K562 (cell line): ENCODE measurements around the gene ABCC6. TPM values are rescaled to one million over a fixed set of nuclear protein-coding genes. Genes with fewer than 3 reads are reported as not detected.

Experiments
- ATAC-seq: fragments of 200-7000 bp; cut with Tn5 transposase; 3 replicates; pipeline ENCODE4 v1.9.1; 2020; ENCODE audit warnings: moderate library complexity
- BruUV-seq: library from RNA; stranded (reverse); fragments of 400-500 nt; replicated peaks from 2 replicates; lab custom pipeline; 2021; lab: Mats Ljungman, UMichigan
- CTCF ChIA-PET: fragments of 300-600 bp; formaldehyde crosslinking; extraction: SDS; loops from one replicate; lab custom pipeline; 2021; ENCODE audit warnings: low intra/inter-chr PET ratio; lab: Yijun Ruan, JAX
- POLR2A ChIA-PET: fragments of 300-600, 350-650 bp; sonication (Branson Sonifier 250); formaldehyde crosslinking; extraction: SDS; loops from one replicate; lab custom pipeline; 2021; ENCODE audit warnings: antibody characterized with exemption, inconsistent platforms; lab: Yijun Ruan, JAX
- DNase-seq, 4 experiments: peaks; one replicate each; pipeline versions ENCODE4 v3.0.0 to v3.0.0-alpha.2; 2011 to 2018; ENCODE audit warnings: low spot score in 3 of 4, mixed read lengths in 3 of 4; ENCODE audit errors: extremely low read depth in 1 of 4
- FAIRE-seq: peaks from 2 replicates; lab custom pipeline; 2011; peaks lifted over from hg19 to GRCh38; lab: Jason Lieb, UNC
- H2AFZ ChIP-seq: 2 replicates; pipeline ENCODE4 v1.6.0; 2011; ENCODE audit warnings: low read depth, low read length, control low read depth, inconsistent platforms
- H3K27ac ChIP-seq: fragments of 200-600 bp; 3 replicates; pipeline ENCODE4 v1.8.0; 2011; ENCODE audit warnings: low read depth, mild to moderate bottlenecking, control low read depth, inconsistent platforms, low read length, moderate library complexity, mixed read lengths; ENCODE audit errors: extremely low read depth
- H3K27me3 ChIP-seq, 2 experiments: fragments of 300-600 bp in 1 of 2; 2 replicates in 1 of 2; 3 replicates in 1 of 2; pipeline versions ENCODE4 v1.6.0 to v1.8.0; 2011; ENCODE audit warnings: inconsistent platforms in 2 of 2, low read length in 2 of 2, mild to moderate bottlenecking in 1 of 2, mixed read lengths in 1 of 2, moderate library complexity in 1 of 2; ENCODE audit not compliant: control insufficient read depth in 2 of 2, insufficient read depth in 2 of 2
- H3K36me3 ChIP-seq: fragments of 300-600 bp; 3 replicates; pipeline ENCODE4 v1.8.0; 2011; ENCODE audit warnings: mild to moderate bottlenecking, low read length, inconsistent platforms; ENCODE audit not compliant: control insufficient read depth, insufficient read depth
- H3K4me1 ChIP-seq, 2 experiments: fragments of 200-600 bp in 1 of 2; replicated peaks in 1 of 2; 2 replicates in 1 of 2; 3 replicates in 1 of 2; pipeline versions ENCODE4 v1.5.1 to v1.8.0; 2011; ENCODE audit warnings: inconsistent platforms in 2 of 2, low read length in 2 of 2, mild to moderate bottlenecking in 1 of 2, mixed read lengths in 1 of 2, moderate library complexity in 1 of 2; ENCODE audit not compliant: control insufficient read depth in 2 of 2, insufficient read depth in 2 of 2
- H3K4me2 ChIP-seq: 2 replicates; pipeline ENCODE4 v1.6.1; 2011; ENCODE audit warnings: low read length, control low read depth, inconsistent platforms, mixed read lengths; ENCODE audit not compliant: insufficient read depth
- H3K4me3 ChIP-seq: fragments of 200-600 bp; sonication (generic), shearing (Covaris generic); 2 replicates; pipeline ENCODE4 v1.5.1; 2016; ENCODE audit warnings: control low read depth, inconsistent platforms
- H3K79me2 ChIP-seq: fragments of 200-600 bp; 3 replicates; pipeline ENCODE4 v1.8.0; 2011; ENCODE audit warnings: low read length, inconsistent platforms; ENCODE audit not compliant: control insufficient read depth, insufficient read depth
- H3K9ac ChIP-seq, 2 experiments: 2 replicates each; pipeline versions ENCODE4 v1.6.0 to v1.6.1; 2011; ENCODE audit warnings: low read depth in 2 of 2, low read length in 2 of 2, control low read depth in 1 of 2, inconsistent platforms in 1 of 2, mild to moderate bottlenecking in 1 of 2, mixed read lengths in 1 of 2; ENCODE audit not compliant: insufficient read depth in 1 of 2
- H3K9me1 ChIP-seq: one replicate; pipeline ENCODE4 v1.6.0; 2011; ENCODE audit warnings: inconsistent platforms, mild to moderate bottlenecking, low read length, moderate library complexity; ENCODE audit not compliant: control insufficient read depth, insufficient read depth
- H3K9me3 ChIP-seq: replicated peaks from 2 replicates; pipeline ENCODE4 v1.5.1; 2011; ENCODE audit warnings: low read depth, low read length, inconsistent platforms; ENCODE audit not compliant: control insufficient read depth, insufficient read depth
- H4K20me1 ChIP-seq: replicated peaks from 2 replicates; pipeline ENCODE4 v1.6.1; 2011; ENCODE audit warnings: low read length, inconsistent platforms, mixed read lengths; ENCODE audit not compliant: control insufficient read depth, insufficient read depth
- CUX1 ChIP-seq: fragments of 200-800 bp; sonication (Bioruptor generic); IDR thresholded peaks from 2 replicates; pipeline ENCODE4 v1.6.1; 2016; ENCODE audit warnings: missing genetic modification characterization, missing compliant biosample characterization
- HDGF ChIP-seq: fragments of 450-650 bp; IDR thresholded peaks from 2 replicates; pipeline ENCODE4 v1.6.1; 2016
- POLR2G ChIP-seq: fragments of 200-400 bp; formaldehyde crosslinking; IDR thresholded peaks from 2 replicates; pipeline ENCODE4 v1.6.1; 2017; ENCODE audit warnings: low read depth, mild to moderate bottlenecking, antibody characterized with exemption, low read length, moderate library complexity
- RBM25 ChIP-seq: fragments of 200-400 bp; formaldehyde crosslinking; IDR thresholded peaks from 2 replicates; pipeline ENCODE4 v1.6.1; 2018; ENCODE audit warnings: low read length, low read depth, moderate library complexity; ENCODE audit not compliant: severe bottlenecking
- ZNF232 ChIP-seq: sonication (generic); formaldehyde crosslinking; IDR thresholded peaks from 2 replicates; pipeline ENCODE4 v1.8.0; 2022; ENCODE audit warnings: mild to moderate bottlenecking, missing genetic modification reagents
- ZNF766 ChIP-seq: fragments of 200-800 bp; sonication (Bioruptor generic); conservative IDR thresholded peaks from 2 replicates; pipeline ENCODE4 v1.6.1; 2016; ENCODE audit warnings: missing genetic modification characterization, missing compliant biosample characterization
- WGBS: fragments of 100-300 bp; shearing (Covaris generic); methylation state at CpG from one replicate; pipeline ENCODE4 v1.1.6; 2016; ENCODE audit warnings: low coverage, mixed read lengths; ENCODE audit not compliant: insufficient coverage; ENCODE audit errors: missing lambda C conversion rate; 5-methylcytosine and 5-hydroxymethylcytosine counted together
- in situ Hi-C: fragments of 300-500 bp; cut with MboI; formaldehyde crosslinking; loops from 4 replicates; pipeline ENCODE4 v1.15.0; 2018; ENCODE audit warnings: inconsistent platforms, mixed read lengths
- intact Hi-C: fragments of 100-400 bp; cut with micrococcal nuclease; formaldehyde crosslinking; loops from 2 replicates; pipeline ENCODE4 v1.14.2; 2022
- polyA plus RNA-seq, 8 experiments: library from polyadenylated mRNA; depleted of rRNA in 4 of 8; stranded (reverse) in 5 of 8; unstranded in 3 of 8; fragments of >200 nt; fragmentation: Nextera tagmentation in 2 of 8; fragmentation: Illumina TruSeq in 1 of 8; extraction: Ambion mirVana in 2 of 8; extraction: Trizol in 1 of 8; gene quantifications; 2 replicates each; pipeline versions ENCODE4 v1.2.1 to v1.2.3, GENCODE V29; 2011 to 2014; ENCODE audit warnings: inconsistent platforms in 1 of 8, missing spikeins in 1 of 8
- total RNA-seq, 7 experiments: library from RNA; depleted of rRNA in 6 of 7; stranded (reverse); fragments of >200 nt in 6 of 7; fragmentation: Illumina TruSeq in 2 of 7; extraction: Trizol in 2 of 7; gene quantifications; 2 replicates each; pipeline versions ENCODE4 v1.2.1 to v1.2.3, GENCODE V29; 2011 to 2021; ENCODE audit warnings: low replicate concordance in 1 of 7

ABCC6 gene
- total and polyA plus RNA-seq, 9 of the 15 experiments (the other 6 are each of a cell fraction or from before 2014, with no cell fraction given) = 0.03 to 0.46 (median 0.07) TPM; not detected in 4

GRCh38 chr16:16146380-16147315 lies 76.6 kb downstream of the ABCC6 start:
- CTCF ChIA-PET = no interaction called here
- 90% methylated on average over 14 of the region's 14 CpGs for WGBS
- in situ Hi-C loops (no loop called here), intact Hi-C loops (no loop called here)
- Histone ChIP-seq H2AFZ (no peak overlapping the region), H3K4me1 (peaks cover 0 to 8% of the 10 kb centered on the region in 2 experiments; a peak in 3 of 5 replicates), H3K9me1 (no peaks in the 10 kb centered on the region), H3K79me2 (no peaks in the 10 kb centered on the region), H3K9ac (no peak overlapping the region), H3K4me2 (no peak overlapping the region), H3K27me3 (no peaks in the 10 kb centered on the region), H3K9me3 (no peaks in the 10 kb centered on the region), H3K4me3 (no peak overlapping the region), H3K36me3 (peaks cover 23% of the 10 kb centered on the region; the same call in 2 of the 3 replicates)
- no TSS peak for BruUV-seq
- ATAC-seq (no peak), DNase-seq (no peak), FAIRE-seq (no peak)
- POLR2A ChIA-PET = no interaction called here
- TF ChIP-seq POLR2G (peak; percentile 41; the same call in 1 of the 2 replicates), RBM25 (peak; percentile 28), HDGF (no peak), ZNF232 (CRISPR knock-in tag) (0 out of 2 replicates have a peak, but pooled peaks have one; percentile 45), ZNF766 (CRISPR knock-in tag) (no peak), CUX1 (CRISPR knock-in tag) (no peak)
- TF ChIP-seq, all 486 proteins: peak for 3
- H4K20me1 ChIP-seq = no peaks in the 10 kb centered on the region
- H3K27ac ChIP-seq = no peak overlapping the region
